Measurements from ENCODE around the gene PTDSS2.

PTDSS2 gene

DNA sequence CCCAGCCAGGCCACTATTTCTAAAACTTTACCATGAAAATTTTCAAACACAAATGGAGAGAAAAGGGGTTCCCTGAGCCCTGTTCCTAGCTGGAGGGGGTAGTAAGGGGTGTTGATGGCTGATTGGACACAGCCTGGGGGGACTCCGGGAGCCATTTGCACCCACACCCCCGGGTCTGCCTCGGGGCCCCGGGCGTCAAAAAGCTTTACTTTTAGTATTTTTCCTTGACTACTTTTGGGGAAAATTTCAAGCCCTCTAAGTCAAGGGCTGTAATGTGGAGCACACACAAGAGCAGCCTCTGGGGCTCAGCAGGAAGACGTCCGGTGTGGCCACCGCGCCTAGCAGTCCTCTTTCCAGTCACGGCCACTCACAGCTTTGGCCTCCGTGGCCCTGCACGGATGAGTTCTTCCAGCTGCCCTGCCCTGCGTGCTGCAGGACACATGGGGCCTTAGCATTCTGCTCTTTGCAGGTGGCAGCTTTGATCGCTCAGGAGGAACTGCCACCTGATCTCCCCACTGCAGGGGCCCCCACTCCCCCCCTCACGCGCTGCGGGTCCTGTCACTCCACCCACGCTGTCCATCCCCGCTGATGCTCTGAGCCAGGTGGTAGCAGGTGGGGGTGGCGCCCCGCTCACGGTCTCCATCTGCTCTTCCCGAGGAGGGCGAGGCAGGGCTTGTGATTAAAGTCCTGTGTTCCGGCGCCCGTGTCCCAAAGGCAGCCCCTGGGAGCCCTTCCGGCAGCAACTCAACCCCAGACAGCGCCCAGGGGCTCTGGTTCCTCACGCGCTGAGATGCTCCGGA lies 42.5 kb downstream of the PTDSS2 start:
- no peaks in the 10 kb centered on the region for H3K4me1 ChIP-seq (ENCODE audit: insufficient read depth, low read length)
- H3K36me3 ChIP-seq (ENCODE audit: insufficient read depth, low read length) = peaks cover 42% of the 10 kb centered on the region
- H3K27me3 ChIP-seq (ENCODE audit: insufficient read depth, low read length) = no peaks in the 10 kb centered on the region
- no peak overlapping the region for H3K4me3 ChIP-seq (ENCODE audit: low read length)
- peaks cover 2% of the 10 kb centered on the region for H3K9me3 ChIP-seq (ENCODE audit: low read length)
- no peak overlapping the region for H2AFZ ChIP-seq (ENCODE audit: low read depth, low read length)

DNA sequence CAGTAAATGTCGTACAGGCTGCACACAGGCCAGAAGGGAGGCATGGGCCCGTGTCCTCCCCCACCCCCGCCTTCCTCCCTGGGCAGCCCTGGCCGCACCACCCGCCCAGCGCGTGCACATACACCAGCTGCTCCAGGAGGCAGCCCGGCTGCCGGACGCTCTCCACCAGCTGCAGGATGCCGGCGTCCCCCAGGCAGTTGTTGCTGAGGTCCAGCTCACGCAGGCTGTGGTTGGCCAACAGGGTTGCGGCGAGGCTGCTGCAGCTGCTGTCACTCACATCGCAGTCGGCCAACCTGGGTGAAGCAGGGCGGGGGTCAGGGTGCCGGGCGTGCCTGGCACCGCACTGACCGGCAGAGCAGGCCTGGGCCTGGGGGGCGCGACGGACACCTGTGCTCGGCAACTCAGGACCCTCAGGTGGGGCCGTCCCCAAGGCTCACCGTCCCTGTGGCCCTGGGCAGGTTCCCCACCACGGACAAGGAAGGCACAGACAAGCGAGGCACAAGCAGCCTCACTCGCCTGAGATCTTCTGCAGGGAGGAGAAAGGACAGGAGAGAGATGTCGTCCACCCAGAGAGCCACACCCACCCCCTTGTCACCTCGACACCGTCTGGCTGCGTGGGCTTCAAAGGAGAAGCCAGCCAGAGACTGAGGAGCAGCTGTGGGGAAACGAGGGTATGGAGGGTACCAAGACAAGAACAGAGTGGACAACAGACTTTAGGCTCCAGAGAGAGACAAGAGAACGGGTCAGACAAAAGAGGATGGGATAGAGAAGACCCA lies 44.9 kb downstream of the PTDSS2 start:
- Histone ChIP-seq H3K36me3 (ENCODE audit: insufficient read depth, low read length) (peaks cover 60% of the 10 kb centered on the region), H3K4me3 (ENCODE audit: low read length) (no peak overlapping the region), H3K9me3 (ENCODE audit: low read length) (peaks cover 3% of the 10 kb centered on the region), H2AFZ (ENCODE audit: low read depth, low read length) (no peak overlapping the region), H3K4me1 (ENCODE audit: insufficient read depth, low read length) (no peaks in the 10 kb centered on the region), H3K27me3 (ENCODE audit: insufficient read depth, low read length) (no peaks in the 10 kb centered on the region)

DNA sequence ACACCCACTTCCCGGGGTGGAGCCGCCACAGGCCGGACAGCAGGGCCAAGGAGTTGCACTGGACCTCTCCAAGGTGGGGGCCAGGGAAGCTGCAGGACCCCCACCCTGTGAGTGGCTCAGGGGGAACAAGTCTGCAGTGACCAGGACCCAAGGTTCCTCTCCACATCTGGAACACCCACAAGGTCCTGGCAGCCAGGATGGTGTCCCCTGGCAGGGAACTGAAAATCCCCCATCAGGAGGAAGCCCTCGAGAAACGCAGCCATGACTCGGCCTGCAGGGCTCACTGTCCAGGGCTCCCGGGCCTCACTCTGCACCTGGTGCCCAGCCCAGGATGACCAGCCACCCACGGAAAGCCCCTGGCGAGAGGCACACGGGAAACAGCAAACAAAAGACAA lies 45.5 kb downstream of the PTDSS2 start:
- Histone ChIP-seq H3K4me3 (ENCODE audit: low read length) (no peak overlapping the region), H2AFZ (ENCODE audit: low read depth, low read length) (no peak overlapping the region), H3K27me3 (ENCODE audit: insufficient read depth, low read length) (no peaks in the 10 kb centered on the region), H3K4me1 (ENCODE audit: insufficient read depth, low read length) (no peaks in the 10 kb centered on the region), H3K9me3 (ENCODE audit: low read length) (peaks cover 3% of the 10 kb centered on the region), H3K36me3 (ENCODE audit: insufficient read depth, low read length) (peaks cover 65% of the 10 kb centered on the region)

DNA sequence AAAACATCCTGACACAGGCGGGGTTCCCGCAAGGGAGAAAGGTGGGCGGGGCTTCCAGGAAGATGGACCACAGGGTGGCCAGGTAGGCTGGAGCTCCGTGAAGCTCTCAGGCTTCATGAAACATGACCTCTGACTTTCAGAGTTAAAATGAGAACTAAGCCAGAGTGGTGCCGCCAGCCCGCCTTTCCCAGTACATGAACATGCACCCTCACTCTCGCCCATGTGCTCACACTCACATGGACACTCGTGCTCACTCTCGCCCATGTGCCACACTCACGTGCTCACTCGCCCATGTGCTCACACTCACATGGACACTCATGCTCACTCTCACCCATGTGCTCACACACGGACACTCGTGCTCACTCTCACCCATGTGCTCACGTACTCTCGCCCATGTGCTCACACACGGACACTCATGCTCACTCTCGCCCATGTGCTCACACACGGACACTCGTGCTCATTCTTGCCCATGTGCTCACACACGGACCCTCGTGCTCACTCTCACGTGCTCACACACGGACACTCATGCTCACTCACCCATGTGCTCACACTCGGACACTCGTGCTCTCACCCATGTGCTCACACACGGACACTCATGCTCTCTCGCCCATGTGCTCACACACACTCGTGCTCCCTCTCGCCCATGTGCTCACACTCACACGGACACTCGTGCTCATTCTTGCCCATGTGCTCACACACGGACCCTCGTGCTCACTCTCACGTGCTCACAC lies 46.9 kb downstream of the PTDSS2 start:
- H2AFZ ChIP-seq (ENCODE audit: low read depth, low read length) = no peak overlapping the region
- no peaks in the 10 kb centered on the region for H3K27me3 ChIP-seq (ENCODE audit: insufficient read depth, low read length)
- no peak overlapping the region for H3K4me3 ChIP-seq (ENCODE audit: low read length)
- H3K4me1 ChIP-seq (ENCODE audit: insufficient read depth, low read length) = no peaks in the 10 kb centered on the region
- peaks cover 3% of the 10 kb centered on the region for H3K9me3 ChIP-seq (ENCODE audit: low read length)
- peaks cover 71% of the 10 kb centered on the region for H3K36me3 ChIP-seq (ENCODE audit: insufficient read depth, low read length)

DNA sequence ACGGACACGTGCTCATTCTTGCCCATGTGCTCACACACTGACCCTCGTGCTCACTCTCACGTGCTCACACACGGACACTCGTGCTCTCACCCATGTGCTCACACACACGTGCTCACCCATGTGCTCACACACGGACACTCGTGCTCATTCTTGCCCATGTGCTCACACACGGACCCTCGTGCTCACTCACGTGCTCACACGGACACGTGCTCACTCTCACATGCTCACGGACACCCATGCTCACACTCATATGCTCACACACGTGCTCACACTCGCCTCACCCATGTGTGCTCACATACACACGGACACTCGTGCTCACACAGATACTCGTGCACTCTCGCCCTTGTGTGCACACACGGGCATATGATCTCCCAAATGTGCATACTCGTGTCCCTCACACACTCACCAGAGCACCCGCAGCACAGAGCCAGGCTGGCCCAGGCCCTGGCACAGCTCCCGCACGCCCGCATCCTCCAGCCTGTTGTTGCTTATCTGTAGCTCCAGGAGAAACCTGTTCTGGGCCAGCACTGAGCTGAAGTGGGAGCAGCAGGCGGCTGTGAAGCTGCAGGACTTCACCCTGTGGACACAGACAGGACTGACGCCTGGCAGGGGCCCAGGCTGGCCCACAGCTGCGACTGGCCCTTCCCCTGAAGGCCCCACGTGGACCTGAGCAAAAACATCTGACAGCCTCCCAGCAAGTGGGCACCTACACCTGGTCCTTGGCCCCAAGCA lies 47.7 kb downstream of the PTDSS2 start:
- H3K9me3 ChIP-seq (ENCODE audit: low read length) = peaks cover 3% of the 10 kb centered on the region
- H3K27me3 ChIP-seq (ENCODE audit: insufficient read depth, low read length) = no peaks in the 10 kb centered on the region
- no peak overlapping the region for H2AFZ ChIP-seq (ENCODE audit: low read depth, low read length)
- H3K4me3 ChIP-seq (ENCODE audit: low read length) = no peak overlapping the region
- no peaks in the 10 kb centered on the region for H3K4me1 ChIP-seq (ENCODE audit: insufficient read depth, low read length)
- H3K36me3 ChIP-seq (ENCODE audit: insufficient read depth, low read length) = peaks cover 71% of the 10 kb centered on the region

DNA sequence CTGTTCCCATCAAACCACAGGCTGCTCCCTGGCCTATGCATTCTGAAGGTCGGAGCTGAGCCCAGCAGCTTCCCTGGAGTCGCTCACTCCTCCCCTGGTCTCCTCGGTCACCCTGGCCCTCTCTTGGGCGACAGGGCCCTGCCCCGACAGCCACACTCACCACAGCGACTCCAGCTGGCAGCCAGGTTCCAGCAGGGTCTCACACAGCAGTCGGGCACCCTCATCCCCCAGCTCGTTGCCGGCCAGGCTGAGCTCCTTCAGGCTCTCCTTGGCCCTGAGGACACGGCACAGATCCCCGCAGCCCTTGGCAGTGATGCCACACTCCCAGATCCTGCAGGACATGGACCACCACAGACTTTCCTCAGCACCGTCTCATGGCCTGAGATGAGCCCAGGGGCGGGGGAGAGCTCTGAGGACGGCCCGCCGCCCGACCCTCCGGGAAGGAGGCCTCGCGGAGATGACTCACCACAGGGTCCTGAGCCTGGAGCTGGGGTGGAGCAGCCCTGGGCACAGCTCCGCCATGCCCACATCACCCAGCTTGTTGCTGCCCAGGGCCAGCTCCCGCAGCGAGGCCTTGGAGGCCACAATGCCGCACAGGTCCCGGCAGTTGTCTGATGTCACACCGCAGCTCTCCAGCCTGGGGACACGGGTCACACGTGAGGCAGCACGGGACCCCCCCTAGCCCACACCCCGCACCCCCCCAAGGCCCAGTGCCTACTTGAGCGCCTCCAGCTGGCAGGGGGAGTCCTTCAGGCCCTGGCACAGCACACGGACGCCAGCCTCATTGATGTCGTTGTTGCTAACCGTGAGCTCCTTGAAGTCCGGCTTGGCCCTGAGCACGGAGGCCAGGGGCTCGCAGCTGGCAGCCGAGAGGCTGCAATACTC lies 48.5 kb downstream of the PTDSS2 start:
- no peak overlapping the region for H3K4me3 ChIP-seq (ENCODE audit: low read length)
- no peak overlapping the region for H2AFZ ChIP-seq (ENCODE audit: low read depth, low read length)
- H3K36me3 ChIP-seq (ENCODE audit: insufficient read depth, low read length) = peaks cover 71% of the 10 kb centered on the region

DNA sequence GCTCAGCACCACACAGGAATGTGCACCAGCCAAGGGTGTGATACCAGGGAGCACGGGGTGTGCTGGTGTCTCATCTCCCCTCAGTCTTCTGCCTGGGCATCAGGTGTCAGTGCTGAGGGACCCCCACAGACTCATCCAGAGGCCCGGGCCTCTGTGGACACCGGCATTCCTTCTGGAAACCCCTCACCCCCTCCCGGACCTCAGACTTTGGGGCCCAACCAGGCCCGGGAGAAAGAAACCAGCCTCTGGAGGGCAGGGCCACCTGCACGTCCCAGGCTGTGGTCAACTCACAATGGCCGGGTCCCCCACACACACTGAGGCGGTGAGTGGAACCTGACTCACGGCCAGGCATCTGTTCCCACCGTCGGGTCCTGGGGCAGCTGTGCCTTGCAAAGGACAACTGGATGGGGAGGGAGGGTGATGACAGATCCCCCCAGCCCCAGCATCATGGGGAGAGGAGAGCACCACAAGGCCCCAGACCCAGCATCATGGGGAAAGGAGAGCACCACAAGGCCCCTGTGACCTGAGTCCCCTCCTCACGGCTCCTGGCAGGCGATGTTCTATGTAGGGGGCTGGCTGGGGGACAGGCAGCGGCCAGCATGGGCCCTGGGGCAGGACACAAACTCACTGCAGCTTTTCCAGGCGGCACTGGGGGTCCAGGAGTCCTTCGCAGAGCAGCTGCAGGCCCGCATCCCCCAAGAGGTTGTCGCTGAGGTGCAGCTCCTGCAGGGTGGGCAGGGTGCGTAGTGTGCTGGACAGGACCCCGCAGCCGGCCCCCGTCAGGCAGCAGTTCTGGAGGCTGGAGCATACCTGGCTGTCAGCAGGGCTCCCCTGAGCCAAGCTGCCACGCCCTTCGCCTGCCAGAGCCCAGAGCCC lies 49.4 kb downstream of the PTDSS2 start:
- Histone ChIP-seq H3K9me3 (ENCODE audit: low read length) (peaks cover 3% of the 10 kb centered on the region), H3K27me3 (ENCODE audit: insufficient read depth, low read length) (no peaks in the 10 kb centered on the region), H2AFZ (ENCODE audit: low read depth, low read length) (no peak overlapping the region), H3K36me3 (ENCODE audit: insufficient read depth, low read length) (peaks cover 68% of the 10 kb centered on the region), H3K4me1 (ENCODE audit: insufficient read depth, low read length) (no peaks in the 10 kb centered on the region), H3K4me3 (ENCODE audit: low read length) (no peak overlapping the region)

More for the DNA sequence above, 48.5 kb downstream of the PTDSS2 start:
- H3K9me3 ChIP-seq (ENCODE audit: low read length) = peaks cover 3% of the 10 kb centered on the region
- no peaks in the 10 kb centered on the region for H3K4me1 ChIP-seq (ENCODE audit: insufficient read depth, low read length)
- no peaks in the 10 kb centered on the region for H3K27me3 ChIP-seq (ENCODE audit: insufficient read depth, low read length)

DNA sequence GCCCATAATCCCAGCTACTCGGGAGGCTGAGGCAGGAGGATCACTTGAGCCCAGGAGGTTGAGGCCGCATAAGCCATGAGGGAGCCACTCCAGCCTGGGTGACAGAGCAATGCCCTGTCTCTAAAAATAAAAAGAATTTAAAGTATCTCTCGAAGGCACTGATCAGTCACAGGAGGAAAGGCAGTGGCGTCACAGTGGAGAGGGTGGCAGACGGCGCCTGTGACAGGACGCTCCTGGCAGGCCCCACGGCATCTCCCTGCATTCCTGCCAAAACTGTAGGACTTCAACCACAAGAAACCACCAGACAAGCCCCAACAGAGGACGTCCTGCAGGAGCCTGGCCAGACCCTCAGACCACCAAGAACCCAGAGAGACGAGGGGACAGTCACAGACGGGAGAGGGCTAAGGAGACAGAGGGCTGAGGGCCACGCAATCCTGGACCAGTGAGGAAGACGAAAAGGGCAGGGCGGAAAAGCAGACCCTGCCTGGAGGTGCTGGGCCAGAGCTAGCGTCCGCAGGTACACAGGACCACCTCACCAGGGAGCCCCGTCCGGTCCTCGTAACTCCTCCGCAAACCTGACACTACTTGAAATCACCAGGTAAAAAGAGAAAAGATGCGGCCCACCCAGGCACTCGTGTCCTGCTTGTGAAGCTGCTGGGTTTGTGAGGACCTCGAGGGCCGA lies 51.1 kb downstream of the PTDSS2 start:
- Histone ChIP-seq H3K9me3 (ENCODE audit: low read length) (peaks cover 3% of the 10 kb centered on the region), H3K27me3 (ENCODE audit: insufficient read depth, low read length) (no peaks in the 10 kb centered on the region), H3K4me1 (ENCODE audit: insufficient read depth, low read length) (peaks cover 10% of the 10 kb centered on the region), H3K36me3 (ENCODE audit: insufficient read depth, low read length) (peaks cover 51% of the 10 kb centered on the region), H3K4me3 (ENCODE audit: low read length) (no peak overlapping the region), H2AFZ (ENCODE audit: low read depth, low read length) (no peak overlapping the region)

DNA sequence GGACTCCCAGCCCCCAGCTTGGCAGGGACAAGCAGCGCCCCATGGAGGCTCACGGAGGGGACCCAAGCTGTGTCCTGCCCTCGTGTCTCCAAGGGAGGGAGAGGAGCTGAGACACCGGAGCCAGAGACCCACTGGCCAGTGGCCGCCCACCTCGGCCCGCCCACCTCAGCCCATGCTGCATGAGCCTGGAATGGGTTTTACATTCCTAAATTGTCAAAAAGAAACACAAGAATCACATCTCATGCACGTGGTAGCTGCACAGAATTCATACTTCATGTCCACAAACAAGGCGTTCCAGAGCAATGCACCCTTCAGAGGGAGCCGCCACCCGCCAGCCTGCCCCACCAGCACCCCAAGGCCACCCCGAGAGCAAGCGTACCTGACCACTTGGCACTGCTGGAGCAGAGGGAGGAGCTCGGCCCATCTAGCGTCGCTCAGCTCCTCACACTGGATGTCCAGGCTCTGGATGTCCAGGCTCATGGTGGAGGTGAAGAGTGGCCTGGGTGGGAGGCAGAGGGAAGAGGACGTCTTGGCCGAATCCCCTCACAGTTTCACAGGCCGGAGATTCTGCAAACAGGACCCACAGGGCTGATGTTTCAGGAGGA lies 51.7 kb downstream of the PTDSS2 start:
- Histone ChIP-seq H3K9me3 (ENCODE audit: low read length) (peaks cover 3% of the 10 kb centered on the region), H3K36me3 (ENCODE audit: insufficient read depth, low read length) (peaks cover 49% of the 10 kb centered on the region), H3K4me3 (ENCODE audit: low read length) (no peak overlapping the region), H3K27me3 (ENCODE audit: insufficient read depth, low read length) (no peaks in the 10 kb centered on the region), H3K4me1 (ENCODE audit: insufficient read depth, low read length) (peaks cover 10% of the 10 kb centered on the region), H2AFZ (ENCODE audit: low read depth, low read length) (no peak overlapping the region)

DNA sequence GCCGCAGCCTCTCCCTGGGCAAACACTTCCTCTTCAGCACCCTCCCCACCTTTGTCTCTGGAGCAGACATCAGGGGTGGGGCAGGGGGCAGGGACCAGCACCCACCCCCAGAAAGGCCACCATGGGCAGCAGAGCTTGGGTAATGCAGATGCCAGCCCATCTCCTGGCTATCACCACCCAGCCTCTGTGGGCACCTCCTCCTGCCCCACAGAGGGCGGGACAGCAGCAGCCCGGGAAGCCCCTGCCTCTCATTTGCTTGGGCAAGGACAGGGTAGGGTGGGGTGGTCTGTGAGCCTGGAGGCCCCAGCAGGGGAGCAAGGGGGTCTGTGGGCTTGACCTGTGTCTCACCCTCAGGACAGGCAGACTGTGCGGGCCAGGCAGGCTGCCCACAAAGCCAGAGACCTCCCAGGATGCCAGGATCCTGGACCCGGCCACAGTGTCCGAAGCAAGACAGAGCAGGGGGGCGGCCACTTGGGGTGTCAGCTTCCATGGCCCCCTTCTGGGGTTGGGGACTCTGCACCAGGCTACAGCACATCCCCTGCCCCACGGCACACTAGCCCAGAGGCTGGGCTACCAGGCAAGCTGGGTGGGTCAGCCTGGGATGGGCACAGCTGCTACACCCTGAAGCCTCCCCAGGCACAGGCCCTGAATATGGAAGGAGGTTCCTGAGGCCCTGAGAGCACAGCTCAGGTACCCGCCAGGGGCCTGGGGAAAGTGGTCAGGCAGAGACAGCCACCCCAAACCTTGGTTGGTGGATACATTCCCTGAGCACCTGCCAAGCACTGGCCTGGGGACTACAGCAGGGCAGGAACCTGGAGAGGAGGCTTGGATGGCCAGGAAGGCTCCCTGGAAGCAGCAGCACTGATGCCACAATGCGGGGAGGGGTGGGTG lies 52.5 kb downstream of the PTDSS2 start:
- Histone ChIP-seq H3K4me1 (ENCODE audit: insufficient read depth, low read length) (peaks cover 10% of the 10 kb centered on the region), H3K4me3 (ENCODE audit: low read length) (no peak overlapping the region), H3K9me3 (ENCODE audit: low read length) (peaks cover 2% of the 10 kb centered on the region), H3K36me3 (ENCODE audit: insufficient read depth, low read length) (peaks cover 41% of the 10 kb centered on the region), H2AFZ (ENCODE audit: low read depth, low read length) (no peak overlapping the region), H3K27me3 (ENCODE audit: insufficient read depth, low read length) (no peaks in the 10 kb centered on the region)

Data from neuron (in vitro differentiated cells).